H1 (cell line): ENCODE measurements around the gene ALOX5AP. TPM values are rescaled to one million over a fixed set of nuclear protein-coding genes. Genes with fewer than 3 reads are reported as not detected.

Experiments used
- CTCF ChIA-PET: fragments of 300-600 bp; sonication (Branson Sonifier 250); formaldehyde crosslinking; loops from one replicate; lab custom pipeline; 2021; ENCODE audit not compliant: partially characterized antibody; lab: Charles Lee
- POLR2A ChIA-PET: fragments of 300-600 bp; sonication (Branson Sonifier 250); formaldehyde crosslinking; loops from one replicate; lab custom pipeline; 2021; ENCODE audit warnings: inconsistent platforms; ENCODE audit not compliant: partially characterized antibody; lab: Charles Lee
- DNase-seq, 2 experiments: peaks; one replicate each; pipeline versions ENCODE4 v3.0.0 to v3.0.0-alpha.2; 2010 to 2022; ENCODE audit warnings: low spot score in 2 of 2, low read depth in 1 of 2, mixed read lengths in 1 of 2
- FAIRE-seq: peaks from 2 replicates; lab custom pipeline; 2011; peaks lifted over from hg19 to GRCh38; lab: Jason Lieb, UNC
- H2AFZ ChIP-seq: 2 replicates; pipeline ENCODE4 v1.8.1; 2012; ENCODE audit warnings: low read length, inconsistent platforms
- H2AK5ac ChIP-seq: 2 replicates; pipeline ENCODE4 v1.6.1; 2013; ENCODE audit warnings: low read depth, low read length
- H2BK120ac ChIP-seq: replicated peaks from 2 replicates; pipeline ENCODE3; 2013; ENCODE audit warnings: low read depth, low read length, inconsistent platforms
- H2BK12ac ChIP-seq: 2 replicates; pipeline ENCODE4 v1.6.1; 2013; ENCODE audit warnings: low read depth, low read length
- H2BK15ac ChIP-seq: 2 replicates; pipeline ENCODE4 v1.6.1; 2013; ENCODE audit warnings: low read length
- H2BK20ac ChIP-seq: 2 replicates; pipeline ENCODE4 v1.6.1; 2013; ENCODE audit warnings: low read length
- H2BK5ac ChIP-seq: 2 replicates; pipeline ENCODE4 v1.6.1; 2013; ENCODE audit warnings: low read depth, low read length
- H3K14ac ChIP-seq: 2 replicates; pipeline ENCODE4 v1.6.1; 2013; ENCODE audit warnings: inconsistent platforms; ENCODE audit not compliant: insufficient read length
- H3K18ac ChIP-seq: 2 replicates; pipeline ENCODE4 v1.6.1; 2013; ENCODE audit warnings: low read length; ENCODE audit errors: extremely low read depth
- H3K23ac ChIP-seq: 2 replicates; pipeline ENCODE4 v1.6.1; 2013; ENCODE audit warnings: inconsistent platforms; ENCODE audit not compliant: insufficient read length
- H3K23me2 ChIP-seq: 2 replicates; pipeline ENCODE4 v1.6.1; 2013; ENCODE audit warnings: low read depth, low read length
- H3K27ac ChIP-seq: 2 replicates; pipeline ENCODE4 v1.6.1; 2011; ENCODE audit warnings: low read depth, low read length, inconsistent platforms
- H3K27me3 ChIP-seq, 4 experiments: replicated peaks in 1 of 4; 1 replicate in 1 of 4; 2 replicates in 3 of 4; pipeline versions ENCODE4 v1.6.1 to v1.8.1; 2011 to 2013; ENCODE audit warnings: low read length in 3 of 4, mild to moderate bottlenecking in 3 of 4, inconsistent platforms in 2 of 4, mixed read lengths in 2 of 4, moderate library complexity in 1 of 4; ENCODE audit not compliant: control insufficient read depth in 3 of 4, insufficient read depth in 3 of 4; ENCODE audit errors: extremely low read depth in 1 of 4
- H3K36me3 ChIP-seq, 4 experiments: 2 replicates each; pipeline versions ENCODE4 v1.6.1 to v1.8.1; 2011 to 2013; ENCODE audit warnings: mild to moderate bottlenecking in 4 of 4, low read length in 3 of 4, moderate library complexity in 2 of 4, control low read depth in 1 of 4, inconsistent platforms in 1 of 4; ENCODE audit not compliant: insufficient read depth in 4 of 4, control insufficient read depth in 2 of 4
- H3K4ac ChIP-seq: replicated peaks from 2 replicates; pipeline ENCODE3; 2013; ENCODE audit warnings: low read length, low read depth, mixed read lengths, inconsistent platforms; ENCODE audit not compliant: insufficient read length
- H3K4me1 ChIP-seq, 4 experiments: replicated peaks in 1 of 4; 1 replicate in 1 of 4; 2 replicates in 3 of 4; pipeline versions ENCODE4 v1.6.1 to v1.8.1; 2011 to 2013; ENCODE audit warnings: low read length in 3 of 4, inconsistent platforms in 2 of 4, mixed read lengths in 1 of 4; ENCODE audit not compliant: insufficient read depth in 4 of 4, control insufficient read depth in 3 of 4
- H3K4me2 ChIP-seq, 2 experiments: 2 replicates each; pipeline versions ENCODE4 v1.6.1 to v1.8.1; 2011 to 2013; ENCODE audit warnings: low read depth in 2 of 2, low read length in 2 of 2, control low read depth in 1 of 2, inconsistent platforms in 1 of 2, mild to moderate bottlenecking in 1 of 2; ENCODE audit not compliant: insufficient read depth in 1 of 2
- H3K4me3 ChIP-seq, 4 experiments: fragments of 200-600, 300-600 bp in 1 of 4; sonication (generic), shearing (Covaris generic), sonication (Bioruptor Twin) in 1 of 4; 2 replicates each; pipeline versions ENCODE4 v1.5.1 to v1.8.1; 2011 to 2016; ENCODE audit warnings: low read length in 4 of 4, low read depth in 3 of 4, control low read depth in 2 of 4, inconsistent platforms in 2 of 4, mild to moderate bottlenecking in 2 of 4, mixed read lengths in 1 of 4, moderate library complexity in 1 of 4; ENCODE audit not compliant: insufficient read depth in 2 of 4; ENCODE audit errors: extremely low read depth in 1 of 4
- H3K56ac ChIP-seq: replicated peaks from 2 replicates; pipeline ENCODE3; 2013; ENCODE audit warnings: low read depth, mild to moderate bottlenecking, mixed read lengths, low read length, inconsistent platforms; ENCODE audit not compliant: insufficient read length
- H3K79me1 ChIP-seq: 2 replicates; pipeline ENCODE4 v1.6.1; 2013; ENCODE audit warnings: low read depth, low read length, control low read depth
- H3K79me2 ChIP-seq, 2 experiments: 2 replicates each; pipeline versions ENCODE4 v1.6.1 to v1.8.1; 2012 to 2013; ENCODE audit warnings: low read length in 2 of 2, mild to moderate bottlenecking in 2 of 2, inconsistent platforms in 1 of 2; ENCODE audit not compliant: insufficient read depth in 2 of 2, control insufficient read depth in 1 of 2
- H3K9ac ChIP-seq, 4 experiments: replicated peaks in 1 of 4; 1 replicate in 1 of 4; 2 replicates in 3 of 4; pipeline versions ENCODE4 v1.6.1 to v1.8.1; 2011 to 2013; ENCODE audit warnings: low read depth in 3 of 4, low read length in 3 of 4, control low read depth in 2 of 4, mild to moderate bottlenecking in 2 of 4, moderate library complexity in 2 of 4, inconsistent platforms in 1 of 4; ENCODE audit errors: extremely low read depth in 1 of 4
- H3K9me3 ChIP-seq, 2 experiments: 2 replicates each; pipeline versions ENCODE4 v1.6.1 to v1.8.1; 2012 to 2013; ENCODE audit warnings: mild to moderate bottlenecking in 2 of 2, moderate library complexity in 2 of 2, control low read depth in 1 of 2, inconsistent platforms in 1 of 2, low read depth in 1 of 2, low read length in 1 of 2, mixed read lengths in 1 of 2; ENCODE audit not compliant: insufficient read depth in 2 of 2
- H4K20me1 ChIP-seq, 2 experiments: replicated peaks in 1 of 2; 2 replicates each; pipeline versions ENCODE3 to v1.8.1; 2011 to 2013; ENCODE audit warnings: inconsistent platforms in 2 of 2, low read length in 2 of 2, mild to moderate bottlenecking in 1 of 2; ENCODE audit not compliant: insufficient read depth in 2 of 2, control insufficient read depth in 1 of 2
- H4K5ac ChIP-seq: 2 replicates; pipeline ENCODE4 v1.6.1; 2013; ENCODE audit warnings: low read length, low read depth, mixed read lengths, inconsistent platforms; ENCODE audit not compliant: insufficient read length
- H4K8ac ChIP-seq: 2 replicates; pipeline ENCODE4 v1.8.0; 2013; ENCODE audit warnings: mild to moderate bottlenecking, moderate library complexity, low read length, inconsistent platforms; ENCODE audit not compliant: insufficient read depth; ENCODE audit errors: extremely low read depth
- H4K91ac ChIP-seq: replicated peaks from 2 replicates; pipeline ENCODE3; 2013; ENCODE audit warnings: low read length, mixed read lengths, inconsistent platforms; ENCODE audit not compliant: insufficient read length
- BRCA1 ChIP-seq: IDR thresholded peaks from 2 replicates; pipeline ENCODE4 v1.6.1; 2012; ENCODE audit warnings: low read depth, low read length, improper control_type of control experiment
- CBX5 ChIP-seq: fragments of 300-800, 300-1000 bp; sonication (generic); IDR thresholded peaks from 2 replicates; pipeline ENCODE4 v1.7.1; 2016; ENCODE audit warnings: antibody characterized with exemption, low read length, low read depth
- CHD1 ChIP-seq: IDR thresholded peaks from 2 replicates; pipeline ENCODE4 v1.6.1; 2012; ENCODE audit warnings: low read depth, low read length, improper control_type of control experiment
- CREB1 ChIP-seq: IDR thresholded peaks from 2 replicates; pipeline ENCODE4 v1.6.1; 2012; ENCODE audit warnings: inconsistent platforms
- EP300 ChIP-seq, 2 experiments: IDR thresholded peaks; 1 replicate in 1 of 2; 2 replicates in 1 of 2; pipeline ENCODE4 v1.6.1; 2011 to 2012; ENCODE audit warnings: low read depth in 2 of 2, low read length in 2 of 2, mild to moderate bottlenecking in 2 of 2, borderline replicate concordance in 1 of 2, inconsistent platforms in 1 of 2, moderate library complexity in 1 of 2
- HDAC2 ChIP-seq, 2 experiments: fragments of 300-600 bp in 1 of 2; sonication (generic) in 1 of 2; IDR thresholded peaks; 2 replicates each; pipeline ENCODE4 v1.6.1; 2011 to 2012; ENCODE audit warnings: low read depth in 2 of 2, low read length in 2 of 2, mild to moderate bottlenecking in 2 of 2, moderate library complexity in 2 of 2, borderline replicate concordance in 1 of 2, inconsistent platforms in 1 of 2
- HDAC6 ChIP-seq: IDR thresholded peaks from one replicate; pipeline ENCODE4 v1.7.1; 2012; ENCODE audit warnings: low read depth, mild to moderate bottlenecking, inconsistent platforms, low read length, moderate library complexity
- POU5F1 ChIP-seq: IDR thresholded peaks from 2 replicates; pipeline ENCODE4 v1.6.1; 2011; ENCODE audit warnings: low read depth, mild to moderate bottlenecking, low read length, moderate library complexity
- SIN3A ChIP-seq, 2 experiments: IDR thresholded peaks in 1 of 2; conservative IDR thresholded peaks in 1 of 2; 2 replicates each; pipeline ENCODE4 v1.6.1; 2011 to 2012; ENCODE audit warnings: low read length in 2 of 2, improper control_type of control experiment in 1 of 2, low read depth in 1 of 2, mild to moderate bottlenecking in 1 of 2
- SP2 ChIP-seq: IDR thresholded peaks from 2 replicates; pipeline ENCODE4 v1.6.1; 2012; ENCODE audit warnings: mild to moderate bottlenecking, low read length, inconsistent platforms
- TAF1 ChIP-seq: IDR thresholded peaks from 2 replicates; pipeline ENCODE4 v1.6.1; 2011; ENCODE audit warnings: mild to moderate bottlenecking, low read depth, low read length
- TEAD4 ChIP-seq: IDR thresholded peaks from 2 replicates; pipeline ENCODE4 v1.6.1; 2012; ENCODE audit warnings: low read depth, low read length, inconsistent platforms, mixed read lengths
- USF2 ChIP-seq: IDR thresholded peaks from 2 replicates; pipeline ENCODE4 v1.6.1; 2011; ENCODE audit warnings: low read length, improper control_type of control experiment
- WGBS, 2 experiments: shearing (Covaris generic) in 1 of 2; methylation state at CpG; one replicate each; pipeline versions ENCODE4 v1.1.6 to v1.1.7; 2013 to 2015; ENCODE audit warnings: low lambda C conversion rate in 2 of 2, mixed read lengths in 2 of 2, inconsistent platforms in 1 of 2, low coverage in 1 of 2, missing lambda C conversion rate in 1 of 2; ENCODE audit not compliant: insufficient replicate concordance in 2 of 2, insufficient coverage in 1 of 2, insufficient read length in 1 of 2; ENCODE audit errors: extremely low coverage in 1 of 2, missing lambda C conversion rate in 1 of 2; 5-methylcytosine and 5-hydroxymethylcytosine counted together
- polyA plus RNA-seq, 7 experiments: library from polyadenylated mRNA; depleted of rRNA in 3 of 7; stranded (reverse) in 5 of 7; unstranded in 2 of 7; fragments of >200 nt in 5 of 7; fragments of 200-250 nt in 2 of 7; gene quantifications; 1 replicate in 5 of 7; 2 replicates in 1 of 7; 4 replicates in 1 of 7; pipeline versions ENCODE4 v1.2.1 to v1.2.3, GENCODE V29; 2011 to 2013; ENCODE audit warnings: missing spikeins in 2 of 7, mixed read lengths in 2 of 7
- total RNA-seq: library from RNA; stranded (reverse); fragmentation: NEBNext Ultra II Directional; extraction: Animal tissue kit (Norgen Biotek cat#: 25700); gene quantifications from 2 replicates; pipeline ENCODE4 v1.2.1, GENCODE V29; 2021

The ALOX5AP gene
- total and polyA plus RNA-seq, 2 of the 8 experiments (the other 6 are each of a cell fraction or from before 2014, with no cell fraction given): not detected

GRCh38 chr13:30708541-30708940, 26.8 kb upstream of the ALOX5AP start:
- Histone ChIP-seq H2BK12ac (no peak overlapping the region), H2BK5ac (no peak overlapping the region), H3K79me1 (no peaks in the 10 kb centered on the region), H3K56ac (no peak overlapping the region), H3K4me1 (no peaks in the 10 kb centered on the region), H3K4ac (no peak overlapping the region), H3K27me3 (no peaks in the 10 kb centered on the region), H2BK20ac (no peak overlapping the region), H2BK120ac (no peak overlapping the region), H4K5ac (no peak overlapping the region), H2AFZ (no peak overlapping the region), H3K14ac (no peak overlapping the region), H2BK15ac (no peak overlapping the region), H3K18ac (no peak overlapping the region), H3K9me3 (no peaks in the 10 kb centered on the region), H3K23me2 (no peaks in the 10 kb centered on the region), H3K27ac (no peak overlapping the region), H4K20me1 (no peaks in the 10 kb centered on the region), H4K8ac (no peak overlapping the region), H3K9ac (no peak overlapping the region), H3K4me2 (no peak overlapping the region), H4K91ac (no peak overlapping the region), H2AK5ac (no peak overlapping the region), H3K36me3 (no peaks in the 10 kb centered on the region), H3K23ac (no peak overlapping the region), H3K4me3 (no peak overlapping the region), H3K79me2 (no peaks in the 10 kb centered on the region)
- TF ChIP-seq HDAC2 (IDR thresholded peaks at IDR 0.05; ENCODE audit: borderline replicate concordance in 1 of 2, low read depth in 2 of 2, low read length in 2 of 2) (no peak), TAF1 (no peak), CREB1 (no peak), SP2 (no peak), CBX5 (no peak), BRCA1 (no peak), EP300 (IDR thresholded peaks at IDR 0.05; ENCODE audit: borderline replicate concordance in 1 of 2, low read depth in 2 of 2, low read length in 2 of 2) (no peak), CHD1 (no peak), SIN3A (conservative IDR thresholded peaks at IDR 0.05 in 1 of 2, IDR thresholded peaks at IDR 0.05 in 1 of 2; ENCODE audit: low read depth in 1 of 2, low read length in 2 of 2) (no peak), USF2 (no peak), POU5F1 (no peak), TEAD4 (no peak), HDAC6 (no peak)
- ChIA-PET POLR2A (interaction anchor here (0.9 to 1.0 kb wide), 2 partner anchors 155 to 157 kb away, joined by 3 read pairs; no protein-coding TSS in a partner anchor), CTCF (interaction anchor here (1.1 to 1.8 kb wide), 3 partner anchors 12 to 271 kb away, joined by 3 to 6 read pairs (median 4); no protein-coding TSS in a partner anchor)
- no peak for FAIRE-seq
- no peak for DNase-seq
- WGBS, 2 experiments: 75% methylated on average over 3 of the region's 3 CpGs; no CpG with 5 or more reads in 1 of the 2 experiments
